Mesothelial cell of epicardium (in vitro differentiated cells): ENCODE measurements around the gene SYTL3. TPM values are rescaled to one million over a fixed set of nuclear protein-coding genes. Genes with fewer than 3 reads are reported as not detected.
A peak's percentile ranks its signal among the peaks of the same experiment; 100 is the strongest.
"Not testable (repeated sequence)": the region's sequence is repeated elsewhere in the genome, so short reads cannot be mapped to it uniquely, and the experiment has no call there.

Source experiments
- DNase-seq, 2 experiments: peaks; one replicate each; pipeline ENCODE4 v3.0.0; 2021; ENCODE audit warnings: low spot score in 2 of 2; ENCODE audit not compliant: unreplicated experiment in 2 of 2
- H3K27ac Mint-ChIP-seq: 2 replicates; pipeline ENCODE4 v1.8.0; 2021; ENCODE audit warnings: mixed read lengths
- H3K27me3 Mint-ChIP-seq: 2 replicates; pipeline ENCODE4 v1.8.0; 2021; ENCODE audit warnings: low read depth, mixed read lengths
- H3K36me3 Mint-ChIP-seq: 2 replicates; pipeline ENCODE4 v1.8.0; 2021; ENCODE audit warnings: mixed read lengths
- H3K4me1 Mint-ChIP-seq: 2 replicates; pipeline ENCODE4 v1.8.0; 2021; ENCODE audit warnings: mixed read lengths
- H3K4me3 Mint-ChIP-seq: 2 replicates; pipeline ENCODE4 v1.8.0; 2021; ENCODE audit warnings: mild to moderate bottlenecking, moderate library complexity, mixed read lengths
- H3K9me3 Mint-ChIP-seq: 2 replicates; pipeline ENCODE4 v1.8.0; 2021; ENCODE audit warnings: mixed read lengths
- total RNA-seq: library from RNA; stranded (reverse); gene quantifications from 3 replicates; pipeline ENCODE4 v1.2.1, GENCODE V29; 2021
- TF ChIP-seq, protein P1 (sequence below): fragments of 200-600 bp; sonication (generic); IDR thresholded peaks from one replicate; pipeline ENCODE4 v1.5.0; 2021; ENCODE audit warnings: antibody characterized with exemption; ENCODE audit not compliant: unreplicated experiment

Gene SYTL3, protein sequence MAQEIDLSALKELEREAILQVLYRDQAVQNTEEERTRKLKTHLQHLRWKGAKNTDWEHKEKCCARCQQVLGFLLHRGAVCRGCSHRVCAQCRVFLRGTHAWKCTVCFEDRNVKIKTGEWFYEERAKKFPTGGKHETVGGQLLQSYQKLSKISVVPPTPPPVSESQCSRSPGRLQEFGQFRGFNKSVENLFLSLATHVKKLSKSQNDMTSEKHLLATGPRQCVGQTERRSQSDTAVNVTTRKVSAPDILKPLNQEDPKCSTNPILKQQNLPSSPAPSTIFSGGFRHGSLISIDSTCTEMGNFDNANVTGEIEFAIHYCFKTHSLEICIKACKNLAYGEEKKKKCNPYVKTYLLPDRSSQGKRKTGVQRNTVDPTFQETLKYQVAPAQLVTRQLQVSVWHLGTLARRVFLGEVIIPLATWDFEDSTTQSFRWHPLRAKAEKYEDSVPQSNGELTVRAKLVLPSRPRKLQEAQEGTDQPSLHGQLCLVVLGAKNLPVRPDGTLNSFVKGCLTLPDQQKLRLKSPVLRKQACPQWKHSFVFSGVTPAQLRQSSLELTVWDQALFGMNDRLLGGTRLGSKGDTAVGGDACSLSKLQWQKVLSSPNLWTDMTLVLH
- 5.4 to 6.1 TPM (median 5.5 TPM) in 3 replicates for total RNA-seq

DNA sequence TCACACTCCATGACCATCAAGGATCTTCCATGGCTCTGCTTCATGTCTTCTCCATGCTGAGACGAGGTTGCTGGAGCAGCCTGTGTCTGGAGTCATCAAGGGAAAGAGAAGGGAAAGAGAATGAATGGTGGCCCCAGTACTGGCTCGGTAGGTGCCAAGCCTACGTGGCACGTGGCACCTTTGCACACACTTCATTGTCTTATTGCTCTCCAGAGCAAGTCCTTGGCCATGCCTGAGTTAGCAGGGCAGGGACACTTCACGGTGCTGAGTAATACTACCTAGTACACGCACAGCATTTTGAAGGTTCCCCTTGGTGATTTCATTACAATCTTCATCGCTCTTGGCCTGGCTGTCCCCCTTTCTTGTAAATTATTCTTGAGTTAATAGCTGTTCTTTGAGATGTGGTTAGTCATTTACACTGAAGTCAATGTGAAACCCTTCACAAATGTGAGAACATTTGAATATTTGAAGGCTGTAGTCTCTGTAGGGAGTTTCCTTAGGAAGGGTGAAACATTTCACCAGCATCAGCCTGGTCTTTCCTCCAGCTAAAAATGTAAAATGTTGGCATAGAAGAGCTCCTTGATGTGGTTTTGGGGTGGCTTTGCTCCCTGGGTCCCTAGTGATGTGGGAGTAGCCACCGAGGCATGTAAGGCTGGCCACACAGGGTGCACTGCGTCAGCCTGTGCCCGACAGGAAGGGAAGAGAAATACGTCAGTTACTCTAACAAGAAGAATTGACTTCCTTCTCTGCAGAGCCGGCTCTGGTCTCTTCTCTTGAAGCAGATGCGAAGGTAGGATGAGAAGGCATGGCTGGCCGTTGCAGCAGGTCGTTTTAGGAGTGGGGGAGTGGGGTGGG, at the start of gene SYTL3:
Gene SYTL3, plus strand, starts transcription at position 766 of the 855 bp plus-strand sequence. CDS start 13,215 bp downstream, outside the sequence.
- Mint-ChIP-seq H3K4me3 (no peak within 1 kb of the TSS), H3K36me3 (no peaks in the 10 kb centered on the region), H3K27ac (no peak within 1 kb of the TSS), H3K4me1 (peaks cover 48% of the 10 kb centered on the region), H3K9me3 (no peaks in the 10 kb centered on the region), H3K27me3 (no peaks in the 10 kb centered on the region)
- TF ChIP-seq, protein P1, sequence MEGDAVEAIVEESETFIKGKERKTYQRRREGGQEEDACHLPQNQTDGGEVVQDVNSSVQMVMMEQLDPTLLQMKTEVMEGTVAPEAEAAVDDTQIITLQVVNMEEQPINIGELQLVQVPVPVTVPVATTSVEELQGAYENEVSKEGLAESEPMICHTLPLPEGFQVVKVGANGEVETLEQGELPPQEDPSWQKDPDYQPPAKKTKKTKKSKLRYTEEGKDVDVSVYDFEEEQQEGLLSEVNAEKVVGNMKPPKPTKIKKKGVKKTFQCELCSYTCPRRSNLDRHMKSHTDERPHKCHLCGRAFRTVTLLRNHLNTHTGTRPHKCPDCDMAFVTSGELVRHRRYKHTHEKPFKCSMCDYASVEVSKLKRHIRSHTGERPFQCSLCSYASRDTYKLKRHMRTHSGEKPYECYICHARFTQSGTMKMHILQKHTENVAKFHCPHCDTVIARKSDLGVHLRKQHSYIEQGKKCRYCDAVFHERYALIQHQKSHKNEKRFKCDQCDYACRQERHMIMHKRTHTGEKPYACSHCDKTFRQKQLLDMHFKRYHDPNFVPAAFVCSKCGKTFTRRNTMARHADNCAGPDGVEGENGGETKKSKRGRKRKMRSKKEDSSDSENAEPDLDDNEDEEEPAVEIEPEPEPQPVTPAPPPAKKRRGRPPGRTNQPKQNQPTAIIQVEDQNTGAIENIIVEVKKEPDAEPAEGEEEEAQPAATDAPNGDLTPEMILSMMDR, result no peak
- no peak for DNase-seq

DNA sequence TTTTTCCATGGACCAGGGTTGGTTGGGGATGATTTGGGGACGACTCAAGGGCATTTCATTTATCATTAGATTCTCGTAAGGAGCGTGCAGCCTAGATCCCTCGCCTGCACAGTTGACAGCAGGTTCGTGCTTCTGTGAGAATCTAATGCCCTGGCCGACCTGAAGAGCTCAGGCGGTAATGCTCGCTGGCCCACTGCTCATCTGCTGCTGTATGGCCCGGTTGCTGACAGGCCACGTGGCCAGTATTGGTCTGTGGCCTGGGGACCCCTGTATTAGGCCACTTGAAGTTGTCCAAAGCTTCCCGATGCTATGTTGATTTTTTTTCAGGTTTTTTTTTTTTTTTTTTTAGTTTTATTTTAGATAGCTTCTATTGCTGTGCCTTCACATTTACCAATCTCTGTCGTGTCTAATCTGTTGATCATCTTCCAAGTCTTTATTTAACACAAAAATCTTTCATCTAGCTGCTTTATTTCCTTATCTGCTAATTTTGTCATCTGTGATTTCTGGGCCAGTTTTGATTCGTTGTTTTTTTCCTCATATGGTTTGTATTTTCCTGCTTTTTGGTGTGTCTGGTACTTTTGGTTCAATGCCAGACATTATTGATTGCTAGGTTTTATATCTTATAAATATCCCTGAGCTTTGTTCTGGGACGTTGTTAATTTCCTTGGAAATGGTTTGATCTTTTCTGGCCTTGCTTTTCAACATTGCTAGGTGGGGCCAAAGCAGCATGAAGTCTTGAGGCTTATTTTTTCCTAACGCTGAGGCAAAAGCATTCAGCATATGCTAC, 46.4 kb upstream of the SYTL3 start:
- no peaks in the 10 kb centered on the region for H3K27me3 Mint-ChIP-seq
- H3K36me3 Mint-ChIP-seq, result peaks cover 21% of the 10 kb centered on the region
- H3K27ac Mint-ChIP-seq, result no peak overlapping the region
- no peaks in the 10 kb centered on the region for H3K9me3 Mint-ChIP-seq
- TF ChIP-seq, protein P1, result no peak
- no peak for DNase-seq
- H3K4me1 Mint-ChIP-seq, result peaks cover 2% of the 10 kb centered on the region
- H3K4me3 Mint-ChIP-seq, result no peak overlapping the region

DNA sequence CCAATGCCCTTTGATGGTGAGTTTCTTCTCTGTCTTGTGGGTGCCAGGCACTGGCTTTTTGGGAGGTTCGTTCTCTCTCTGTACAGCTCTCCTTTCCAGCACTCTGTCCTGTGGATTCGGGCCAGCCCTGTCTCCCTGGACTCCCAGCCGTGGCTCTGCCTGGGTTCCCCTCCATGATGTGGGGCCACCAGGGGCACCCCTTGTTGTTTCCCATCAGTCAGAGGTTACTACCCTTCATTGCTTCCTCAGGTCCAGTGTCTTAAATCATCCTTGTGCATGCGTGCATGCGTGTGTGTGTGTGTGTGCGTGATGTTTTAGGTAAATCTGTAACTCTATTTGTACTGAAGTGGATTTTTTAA, 45.8 kb upstream of the SYTL3 start:
- Mint-ChIP-seq H3K36me3 (peaks cover 22% of the 10 kb centered on the region), H3K27me3 (no peaks in the 10 kb centered on the region), H3K27ac (no peak overlapping the region), H3K9me3 (no peaks in the 10 kb centered on the region), H3K4me1 (peaks cover 2% of the 10 kb centered on the region), H3K4me3 (no peak overlapping the region)
- TF ChIP-seq, protein P1, result no peak
- DNase-seq, result no peak

DNA sequence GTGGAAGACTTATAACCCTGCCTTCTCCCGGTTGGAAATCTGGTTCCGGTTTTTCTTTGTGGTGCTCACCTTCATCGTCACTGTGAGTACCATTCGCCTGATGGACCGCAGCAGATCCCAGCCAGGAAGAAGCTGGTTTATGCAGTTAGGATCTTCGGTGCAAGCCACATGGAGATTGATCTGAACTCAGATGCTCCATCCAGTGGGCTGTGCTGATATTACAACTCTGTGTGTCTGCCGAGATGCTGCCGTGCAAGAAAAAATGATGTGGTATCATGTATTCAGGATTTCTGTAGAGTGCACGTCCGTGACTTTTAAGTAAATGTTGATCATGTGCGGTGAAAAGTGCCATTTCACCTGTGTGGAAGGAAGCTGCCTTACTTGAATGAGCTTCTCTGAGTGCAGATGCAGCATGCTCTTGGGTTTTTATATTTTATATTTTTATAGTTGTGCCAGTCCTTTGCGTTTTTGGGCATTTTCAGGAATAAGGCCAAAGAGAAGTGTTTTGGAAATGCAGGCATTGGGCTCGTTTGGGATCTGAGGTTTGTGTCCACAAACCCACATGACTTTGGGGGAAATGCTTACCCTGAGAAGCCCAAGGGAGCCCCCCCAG, 44.5 kb upstream of the SYTL3 start:
- Mint-ChIP-seq H3K9me3 (no peaks in the 10 kb centered on the region), H3K27me3 (no peaks in the 10 kb centered on the region), H3K36me3 (peaks cover 19% of the 10 kb centered on the region), H3K27ac (no peak overlapping the region), H3K4me1 (peaks cover 2% of the 10 kb centered on the region), H3K4me3 (no peak overlapping the region)
- DNase-seq, result peak in 1 of 2 experiments; percentile 68
- TF ChIP-seq, protein P1, result peak; percentile 72

DNA sequence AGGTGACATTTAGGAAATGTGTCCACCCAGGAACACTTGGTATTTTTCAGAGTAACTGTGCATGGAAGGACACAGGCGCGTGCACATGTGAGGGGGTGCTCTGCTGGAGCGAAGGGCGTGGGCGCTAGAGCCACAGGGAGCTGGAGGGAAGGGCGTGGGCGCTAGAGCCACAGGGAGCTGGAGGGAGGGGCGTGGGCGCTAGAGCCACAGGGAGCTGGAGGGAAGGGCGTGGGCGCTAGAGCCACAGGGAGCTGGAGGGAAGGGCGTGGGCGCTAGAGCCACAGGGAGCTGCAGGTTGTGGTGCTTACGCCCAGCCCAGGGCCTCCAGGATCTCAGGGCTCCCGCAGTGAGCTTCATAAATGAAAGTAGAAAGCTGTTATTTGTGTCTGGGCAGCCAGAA, 43.8 kb upstream of the SYTL3 start:
- not testable (repeated sequence) for DNase-seq, H3K4me1 Mint-ChIP-seq, H3K4me3 Mint-ChIP-seq, H3K27me3 Mint-ChIP-seq, H3K9me3 Mint-ChIP-seq, H3K27ac Mint-ChIP-seq
- H3K36me3 Mint-ChIP-seq, result peaks cover 19% of the 10 kb centered on the region
